GM13976 (cell line): ENCODE measurements around the gene UNC13D.

Experiments used
- DNase-seq: peaks from one replicate; pipeline ENCODE4 v3.0.0; 2012; ENCODE audit warnings: low spot score
- CTCF ChIP-seq: IDR thresholded peaks from 2 replicates; pipeline ENCODE4 v1.5.1; 2012; ENCODE audit warnings: borderline replicate concordance, mild to moderate bottlenecking; ENCODE audit not compliant: insufficient read depth; ENCODE audit errors: extremely low read depth, missing control alignments, control extremely low read depth
- in situ Hi-C: fragments of 300-500 bp; cut with MboI; formaldehyde crosslinking; loops from one replicate; pipeline ENCODE4 v1.12.0; 2022; ENCODE audit warnings: low sequenced_read_pairs, mixed read lengths, inconsistent platforms; ENCODE audit not compliant: unreplicated experiment

The UNC13D gene

DNA sequence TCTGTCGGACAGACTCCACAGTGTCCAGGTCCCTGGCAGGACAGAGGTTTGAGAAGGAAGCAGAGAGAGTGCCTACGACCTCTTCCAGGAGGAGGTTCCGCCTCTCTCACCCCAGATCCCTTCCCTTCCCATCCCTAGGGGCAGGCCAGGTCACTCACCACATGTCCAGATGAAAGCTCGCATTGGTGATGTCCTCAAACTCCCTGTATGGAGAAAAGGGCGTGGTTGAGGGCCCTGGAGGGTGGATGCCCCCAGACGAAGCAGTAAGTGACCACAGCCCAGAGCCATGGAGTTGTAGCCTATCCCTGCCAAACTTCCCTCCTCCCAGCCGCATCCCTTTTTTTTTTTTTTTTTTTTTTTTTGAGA is 3.4 kb downstream of the UNC13D start:
- in situ Hi-C loops = no loop called here
- no peak for TF ChIP-seq CTCF
- no peak for DNase-seq

GRCh38 chr17:75839942-75840798 is 4.0 kb downstream of the UNC13D start:
- no peak for TF ChIP-seq CTCF
- in situ Hi-C loops = no loop called here
- no peak for DNase-seq

DNA sequence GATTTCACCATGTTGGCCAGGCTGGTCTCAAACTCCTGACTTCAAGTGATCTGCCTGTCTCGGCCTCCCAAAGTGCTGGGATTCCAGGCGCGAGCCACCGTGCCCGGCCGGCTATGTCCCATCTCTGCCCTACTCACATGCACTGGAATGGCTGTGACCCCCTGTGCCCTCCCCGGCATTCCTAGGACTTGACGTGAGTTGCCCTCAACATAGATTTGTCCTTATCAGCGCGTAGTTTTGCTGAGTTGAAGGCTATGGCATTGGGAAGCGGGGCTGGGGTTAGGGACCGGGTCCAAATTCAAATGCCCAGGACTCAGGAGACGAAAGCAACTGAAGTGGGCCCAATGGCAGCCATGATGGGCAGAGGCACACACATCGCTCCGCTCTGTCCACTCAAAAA is 5.8 kb downstream of the UNC13D start:
- in situ Hi-C loops = no loop called here
- TF ChIP-seq CTCF = no peak
- DNase-seq = no peak

DNA sequence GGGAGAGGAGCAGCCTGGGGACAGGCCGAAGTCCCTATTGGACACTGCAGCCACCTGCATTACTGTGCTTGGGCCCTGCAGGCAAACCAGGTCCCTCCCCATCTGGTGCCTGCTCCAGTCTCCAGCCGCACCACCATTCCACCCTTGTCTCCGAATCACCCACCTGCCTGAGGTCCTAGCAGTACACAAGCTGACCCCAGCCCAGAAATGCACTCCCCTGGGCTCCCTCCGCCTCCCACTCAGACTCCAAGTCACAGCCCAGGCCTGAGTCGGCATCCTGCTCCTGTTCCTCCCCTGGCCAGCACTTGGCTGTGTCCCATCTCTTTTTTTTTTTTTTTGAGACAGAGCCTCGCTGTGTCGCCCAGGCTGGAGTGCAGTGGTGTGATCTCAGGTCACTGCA is 6.3 kb downstream of the UNC13D start:
- no peak for DNase-seq
- in situ Hi-C loops = no loop called here
- no peak for TF ChIP-seq CTCF

DNA sequence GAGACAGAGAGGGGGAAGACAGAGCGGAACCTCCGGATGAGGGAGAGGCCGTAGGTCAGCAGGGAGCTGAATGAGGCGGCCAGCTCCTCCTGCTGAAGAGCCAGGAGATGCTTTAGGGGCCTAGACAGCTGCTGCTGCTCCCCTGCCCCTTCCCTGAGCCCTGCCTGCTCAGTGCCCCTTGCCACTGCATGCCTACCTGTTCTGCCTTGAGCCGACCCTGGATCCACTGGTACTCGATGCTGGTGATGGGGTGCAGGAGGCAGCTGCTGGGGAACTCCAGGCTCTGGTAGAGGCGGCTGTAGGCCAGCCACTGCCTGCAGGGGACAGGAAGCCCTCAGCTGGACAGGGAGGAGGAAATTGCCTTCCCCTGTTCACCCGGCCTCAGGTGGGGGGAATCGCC is 7.6 kb downstream of the UNC13D start:
- no peak for DNase-seq
- in situ Hi-C loops = no loop called here
- no peak for TF ChIP-seq CTCF

GRCh38 chr17:75835654-75835987 is 8.6 kb downstream of the UNC13D start:
- TF ChIP-seq CTCF = no peak
- in situ Hi-C loops = no loop called here
- no peak for DNase-seq
